Kidney epithelial cell (primary cell): Measurements from ENCODE around the gene SP5. TPM values are rescaled to one million over a fixed set of nuclear protein-coding genes. Genes with fewer than 3 reads are reported as not detected.
"Not testable (repeated sequence)": the region's sequence is repeated elsewhere in the genome, so short reads cannot be mapped to it uniquely, and the experiment has no call there.

Experiments used
- DNase-seq: peaks from one replicate; pipeline ENCODE4 v3.0.0-alpha.2; 2010; ENCODE audit warnings: low read depth
- H3K27me3 ChIP-seq: 2 replicates; pipeline ENCODE4 v1.6.0; 2011; ENCODE audit warnings: low read length; ENCODE audit not compliant: control insufficient read depth, insufficient read depth
- H3K36me3 ChIP-seq: 2 replicates; pipeline ENCODE4 v1.5.1; 2011; ENCODE audit warnings: low read length; ENCODE audit not compliant: control insufficient read depth, insufficient read depth
- H3K4me3 ChIP-seq: 2 replicates; pipeline ENCODE4 v1.5.1; 2011; ENCODE audit warnings: low read depth, mild to moderate bottlenecking, control low read depth, low read length
- CTCF ChIP-seq: IDR thresholded peaks from 2 replicates; pipeline ENCODE4 v1.5.1; 2011; ENCODE audit warnings: mild to moderate bottlenecking, moderate library complexity, low read length, control low read depth, inconsistent platforms; ENCODE audit not compliant: insufficient read depth, poor library complexity, severe bottlenecking
- total RNA-seq: library from RNA; depleted of rRNA; stranded (reverse); fragments of >200 nt; gene quantifications from 2 replicates; pipeline ENCODE4 v1.2.3, GENCODE V29; 2015

The SP5 gene
- total RNA-seq, 1 donor from 2014 or later, result not detected

DNA sequence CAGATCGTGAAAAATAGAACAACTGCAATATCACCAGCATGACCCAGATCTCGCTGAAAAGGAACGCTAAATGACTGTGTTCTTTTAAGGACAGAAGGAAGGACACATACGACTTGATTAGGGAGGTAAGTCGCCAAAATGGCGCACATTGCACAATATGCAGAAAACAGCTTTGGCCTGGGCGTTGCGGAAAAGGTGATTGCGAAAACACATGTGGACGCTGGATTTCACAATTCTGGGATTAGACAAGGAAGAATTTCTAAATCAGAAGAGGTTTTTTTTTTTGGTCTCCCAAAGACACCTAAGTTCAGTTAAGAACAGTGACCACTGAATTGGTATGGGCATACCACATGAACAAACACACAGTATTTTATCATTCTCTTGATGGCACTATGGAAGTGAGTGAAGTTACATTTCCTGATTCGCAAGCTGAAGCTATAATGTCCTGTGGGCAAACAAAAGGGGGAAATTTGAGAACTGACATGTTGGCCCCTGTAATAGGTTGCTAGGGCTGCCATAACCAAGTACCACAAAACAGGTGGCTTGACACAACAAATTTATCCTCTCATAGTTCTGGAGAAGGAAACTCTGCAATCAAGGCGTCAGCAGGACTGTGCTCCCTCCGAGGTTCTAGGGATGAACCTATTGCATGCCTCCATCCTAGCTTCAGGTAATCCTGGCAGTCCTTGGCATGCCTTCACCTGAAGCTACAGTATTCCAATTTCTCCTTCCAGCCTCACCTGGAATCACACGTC, 29.3 kb downstream of the SP5 start:
- no peaks in the 10 kb centered on the region for H3K27me3 ChIP-seq
- no peak for DNase-seq
- H3K36me3 ChIP-seq, result no peaks in the 10 kb centered on the region
- H3K4me3 ChIP-seq, result no peak overlapping the region
- no peak for TF ChIP-seq CTCF

DNA sequence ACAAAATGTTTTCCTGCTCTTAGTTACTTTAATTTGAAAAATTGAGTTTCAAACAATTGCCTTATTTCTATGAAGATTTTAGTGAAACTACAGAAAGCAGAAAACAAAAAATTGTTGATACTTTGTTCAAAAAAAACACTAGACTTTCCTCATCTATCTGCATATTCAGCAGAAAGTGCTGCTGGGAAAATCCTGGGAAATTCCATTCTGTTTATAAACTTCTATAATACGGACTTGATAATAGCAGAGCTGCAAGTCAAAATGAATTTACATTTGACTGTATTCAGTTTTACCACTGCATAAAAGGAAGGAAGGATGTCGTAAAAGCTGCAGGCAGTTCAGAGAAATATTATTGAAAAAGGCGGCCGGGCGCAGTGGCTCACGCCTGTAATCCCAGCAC, 30.2 kb downstream of the SP5 start:
- no peak overlapping the region for H3K4me3 ChIP-seq

DNA sequence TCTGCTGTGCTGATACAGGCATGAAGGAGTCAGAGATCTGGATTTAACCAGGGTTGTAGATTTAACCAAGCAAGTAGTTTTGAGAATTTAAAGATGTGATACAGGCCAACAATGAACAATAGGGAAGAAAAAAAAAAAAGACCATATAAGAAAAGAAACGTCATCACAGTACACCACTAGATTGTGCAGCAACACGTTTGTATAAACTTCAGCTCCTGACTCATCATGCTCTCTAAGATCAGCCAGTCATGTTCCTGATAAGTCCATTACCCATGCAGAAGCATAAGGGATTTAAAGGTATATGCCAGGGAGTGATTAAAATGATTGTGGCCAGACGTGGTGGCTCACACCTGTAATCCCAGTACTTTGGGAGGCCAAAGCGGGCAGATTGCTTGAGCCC, 32.8 kb downstream of the SP5 start:
- no peak for DNase-seq
- Histone ChIP-seq H3K36me3 (no peaks in the 10 kb centered on the region), H3K4me3 (no peak overlapping the region), H3K27me3 (no peaks in the 10 kb centered on the region)
- TF ChIP-seq CTCF, result no peak

More for the DNA sequence above, 30.2 kb downstream of the SP5 start:
- DNase-seq, result no peak
- no peak for TF ChIP-seq CTCF
- Histone ChIP-seq H3K36me3 (no peaks in the 10 kb centered on the region), H3K27me3 (no peaks in the 10 kb centered on the region)

DNA sequence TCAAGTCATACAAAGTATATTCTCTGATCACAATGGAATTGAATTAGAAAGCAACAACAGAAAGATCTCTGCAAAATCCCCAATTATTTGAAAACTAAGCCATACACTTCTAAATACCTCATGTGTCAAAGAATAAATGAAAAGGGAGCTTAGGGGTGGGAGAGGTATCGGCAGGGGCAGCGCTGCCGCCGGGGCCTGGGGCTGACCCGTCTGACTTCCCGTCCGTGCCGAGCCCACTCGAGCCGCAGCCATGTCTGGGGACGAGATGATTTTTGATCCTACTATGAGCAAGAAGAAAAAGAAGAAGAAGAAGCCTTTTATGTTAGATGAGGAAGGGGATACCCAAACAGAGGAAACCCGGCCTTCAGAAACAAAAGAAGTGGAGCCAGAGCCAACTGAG, 36.4 kb downstream of the SP5 start:
- H3K36me3 ChIP-seq, H3K27me3 ChIP-seq, DNase-seq, H3K4me3 ChIP-seq: not testable (repeated sequence)

DNA sequence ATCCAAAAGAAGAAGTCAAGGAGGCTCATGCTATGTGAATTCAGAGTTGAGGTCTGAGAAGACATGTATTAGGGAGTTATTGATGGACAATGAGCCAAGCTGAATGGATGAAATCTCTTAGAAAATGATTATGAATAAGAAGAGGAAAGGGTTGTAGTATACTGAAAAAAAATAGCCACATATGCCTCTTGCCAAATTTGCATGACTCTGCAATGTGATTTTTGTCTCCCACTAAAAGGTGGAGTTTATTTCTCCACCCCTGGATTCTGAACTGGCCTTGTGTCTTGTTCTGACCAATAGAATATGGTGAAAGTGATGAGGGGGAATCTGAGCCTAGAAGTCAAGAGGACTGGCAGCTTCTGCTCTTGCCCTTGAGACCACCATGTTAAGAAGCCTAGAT, 46.4 kb downstream of the SP5 start:
- Histone ChIP-seq H3K36me3 (no peaks in the 10 kb centered on the region), H3K27me3 (no peaks in the 10 kb centered on the region), H3K4me3 (no peak overlapping the region)
- TF ChIP-seq CTCF, result no peak
- no peak for DNase-seq

- Histone ChIP-seq H3K36me3 (no peaks in the 10 kb centered on the region), H3K4me3 (no peak overlapping the region), H3K27me3 (no peaks in the 10 kb centered on the region)
- TF ChIP-seq CTCF, result no peak
- DNase-seq, result no peak
Observed at GRCh38 chr2:170762760-170763159, 47.6 kb downstream of the SP5 start.
